Astrocyte of the spinal cord (primary cell): ENCODE data around the gene BAZ1A.
A peak's percentile ranks its signal among the peaks of the same experiment; 100 is the strongest.

Experiments used
- DNase-seq: peaks from one replicate; pipeline ENCODE4 v3.0.0; 2011; ENCODE audit warnings: low read depth, low spot score
- H3K4me3 ChIP-seq: 2 replicates; pipeline ENCODE4 v1.5.1; 2011; ENCODE audit warnings: low read depth, mild to moderate bottlenecking, low read length, moderate library complexity
- in situ Hi-C: cut with HindIII; loops from 2 replicates; pipeline ENCODE4 v1.10.0; 2017; ENCODE audit warnings: low sequenced_read_pairs
- TF ChIP-seq, protein P1 (sequence below): IDR thresholded peaks from 2 replicates; pipeline ENCODE4 v1.5.1; 2012; ENCODE audit warnings: low read depth, mild to moderate bottlenecking, low read length, inconsistent platforms

The BAZ1A gene

DNA sequence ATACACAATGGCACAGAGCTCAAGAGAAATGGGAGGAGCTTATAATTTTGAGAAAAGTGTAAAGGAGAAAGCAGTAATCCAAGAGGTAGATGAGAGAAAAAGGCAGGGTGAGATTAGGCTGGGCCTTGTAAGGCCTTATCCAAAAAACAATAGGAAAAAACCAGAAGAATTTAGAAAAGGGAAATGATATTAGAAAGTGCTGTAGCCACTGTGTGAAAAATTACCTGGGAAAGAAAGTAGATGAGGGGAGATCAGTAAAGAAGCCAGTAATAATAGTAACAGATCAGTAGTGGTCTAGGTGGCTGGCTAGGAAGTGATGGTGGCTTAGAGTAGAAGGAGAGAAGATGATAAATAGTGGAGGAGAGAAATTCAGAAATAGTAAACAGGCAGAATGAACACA is 94.5 kb downstream of the BAZ1A start:
- no peak for DNase-seq
- no peak overlapping the region for H3K4me3 ChIP-seq
- TF ChIP-seq, protein P1, sequence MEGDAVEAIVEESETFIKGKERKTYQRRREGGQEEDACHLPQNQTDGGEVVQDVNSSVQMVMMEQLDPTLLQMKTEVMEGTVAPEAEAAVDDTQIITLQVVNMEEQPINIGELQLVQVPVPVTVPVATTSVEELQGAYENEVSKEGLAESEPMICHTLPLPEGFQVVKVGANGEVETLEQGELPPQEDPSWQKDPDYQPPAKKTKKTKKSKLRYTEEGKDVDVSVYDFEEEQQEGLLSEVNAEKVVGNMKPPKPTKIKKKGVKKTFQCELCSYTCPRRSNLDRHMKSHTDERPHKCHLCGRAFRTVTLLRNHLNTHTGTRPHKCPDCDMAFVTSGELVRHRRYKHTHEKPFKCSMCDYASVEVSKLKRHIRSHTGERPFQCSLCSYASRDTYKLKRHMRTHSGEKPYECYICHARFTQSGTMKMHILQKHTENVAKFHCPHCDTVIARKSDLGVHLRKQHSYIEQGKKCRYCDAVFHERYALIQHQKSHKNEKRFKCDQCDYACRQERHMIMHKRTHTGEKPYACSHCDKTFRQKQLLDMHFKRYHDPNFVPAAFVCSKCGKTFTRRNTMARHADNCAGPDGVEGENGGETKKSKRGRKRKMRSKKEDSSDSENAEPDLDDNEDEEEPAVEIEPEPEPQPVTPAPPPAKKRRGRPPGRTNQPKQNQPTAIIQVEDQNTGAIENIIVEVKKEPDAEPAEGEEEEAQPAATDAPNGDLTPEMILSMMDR: no peak
- in situ Hi-C loops: no loop called here

DNA sequence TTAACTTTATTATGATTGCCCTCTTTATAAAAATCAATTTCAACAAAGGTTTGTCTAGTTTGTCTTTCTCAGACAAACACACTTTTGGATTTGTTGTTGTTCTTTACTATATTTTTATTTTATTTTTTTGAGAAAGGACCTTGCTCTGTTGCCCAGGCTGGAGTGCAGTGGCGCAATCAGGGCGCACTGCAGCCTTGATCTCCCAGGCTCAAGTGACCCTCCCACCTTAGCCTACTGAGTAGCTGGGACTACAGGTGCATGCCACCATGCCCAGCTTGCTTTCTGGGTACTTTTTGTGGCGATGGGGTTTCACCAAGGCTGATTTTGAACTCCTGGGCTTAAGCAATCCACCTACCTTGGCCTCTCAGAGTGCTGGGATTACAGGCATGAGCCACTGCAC is 96.4 kb downstream of the BAZ1A start:
- TF ChIP-seq, protein P1: no peak
- H3K4me3 ChIP-seq: no peak overlapping the region
- DNase-seq: no peak
- in situ Hi-C loops: no loop called here

- in situ Hi-C loops: no loop called here
- no peak for DNase-seq
- no peak overlapping the region for H3K4me3 ChIP-seq
- TF ChIP-seq, protein P1: no peak
These were observed 98.5 kb downstream of the BAZ1A start for GRCh38 chr14:34776611-34777010.

DNA sequence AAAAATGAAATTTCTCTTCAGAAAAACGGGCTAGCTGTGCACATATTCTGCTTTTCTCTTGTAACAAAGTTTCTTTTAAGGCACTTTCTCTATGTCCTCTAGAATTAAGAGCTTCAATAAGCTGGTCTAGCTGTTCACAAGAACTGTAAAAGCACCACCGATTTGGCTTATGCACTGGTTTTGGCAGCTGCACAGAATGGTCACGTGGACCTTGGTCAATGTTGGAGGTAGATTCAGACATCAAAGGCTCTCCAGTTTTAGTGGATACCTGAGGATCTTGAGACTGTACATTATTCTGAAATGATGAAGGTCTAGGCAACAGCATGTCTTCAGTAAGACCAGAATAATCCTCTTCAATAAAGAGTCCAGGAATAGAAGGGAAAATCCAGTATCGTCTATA is 99.2 kb downstream of the BAZ1A start:
- H3K4me3 ChIP-seq: no peak overlapping the region
- no peak for DNase-seq
- in situ Hi-C loops: no loop called here
- TF ChIP-seq, protein P1: no peak

DNA sequence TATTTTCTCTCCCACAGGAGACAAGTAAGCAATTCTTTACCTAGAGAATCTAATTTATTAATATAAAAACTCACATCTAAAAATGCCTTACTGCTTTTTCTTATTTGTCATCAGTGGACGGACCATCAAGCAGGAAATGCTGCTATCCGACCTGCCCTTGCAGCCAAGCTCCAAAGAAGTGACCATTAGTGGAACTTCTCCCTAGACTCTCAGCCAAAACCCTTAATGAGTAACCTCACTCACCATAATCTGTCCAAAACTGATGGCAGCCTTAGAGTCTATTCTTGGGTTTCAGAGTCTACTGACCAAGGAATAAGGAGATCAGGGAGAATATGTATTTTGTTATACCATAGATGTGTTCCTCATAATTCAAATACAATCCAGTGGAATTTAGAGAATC is 99.8 kb downstream of the BAZ1A start:
- in situ Hi-C loops: no loop called here
- no peak for DNase-seq
- no peak overlapping the region for H3K4me3 ChIP-seq
- TF ChIP-seq, protein P1: no peak

- TF ChIP-seq, protein P1: no peak
- no peak for DNase-seq
- H3K4me3 ChIP-seq: no peak overlapping the region
- in situ Hi-C loops: no loop called here
These were observed 104.3 kb downstream of the BAZ1A start for GRCh38 chr14:34770901-34771300.

GRCh38 chr14:34766606-34767005 is 108.6 kb downstream of the BAZ1A start:
- DNase-seq: peak; percentile 28
- H3K4me3 ChIP-seq: no peak overlapping the region
- in situ Hi-C loops: no loop called here
- TF ChIP-seq, protein P1: no peak
